ENCODE results near the gene MARCHF4.

- TF ChIP-seq CTCF (conservative IDR thresholded peaks at IDR 0.05; ENCODE audit: low read depth, low read length) (no peak), EZH2 (IDR thresholded peaks at IDR 0.05; ENCODE audit: low read length, unreplicated experiment) (no peak), EZH2phosphoT487 (IDR thresholded peaks at IDR 0.05; ENCODE audit: borderline replicate concordance, low read length) (no peak)
These were observed 25.5 kb downstream of the MARCHF4 start for GRCh38 chr2:216346781-216347180.

Measured in PC-3 (cell line).